HG03280 (cell line): ENCODE results near the gene ZNF451.

Source experiments
- ATAC-seq: cut with Tn5 transposase; IDR thresholded peaks from one replicate; pipeline ENCODE4 v1.9.1; 2021; ENCODE audit warnings: mild to moderate bottlenecking, moderate library complexity; ENCODE audit not compliant: unreplicated experiment

The ZNF451 gene

GRCh38 chr6:57198926-57199636 lies 109.1 kb downstream of the ZNF451 start:
- no peak for ATAC-seq

GRCh38 chr6:57201718-57202117 lies 111.7 kb downstream of the ZNF451 start:
- ATAC-seq: no peak

GRCh38 chr6:57205550-57206328 lies 115.8 kb downstream of the ZNF451 start:
- ATAC-seq: no peak

GRCh38 chr6:57207141-57207540 lies 117.2 kb downstream of the ZNF451 start:
- ATAC-seq: no peak

- no peak for ATAC-seq
Observed at GRCh38 chr6:57207872-57208271, 117.9 kb downstream of the ZNF451 start.

- ATAC-seq: no peak
Observed at GRCh38 chr6:57209030-57209429, 119.0 kb downstream of the ZNF451 start.

DNA sequence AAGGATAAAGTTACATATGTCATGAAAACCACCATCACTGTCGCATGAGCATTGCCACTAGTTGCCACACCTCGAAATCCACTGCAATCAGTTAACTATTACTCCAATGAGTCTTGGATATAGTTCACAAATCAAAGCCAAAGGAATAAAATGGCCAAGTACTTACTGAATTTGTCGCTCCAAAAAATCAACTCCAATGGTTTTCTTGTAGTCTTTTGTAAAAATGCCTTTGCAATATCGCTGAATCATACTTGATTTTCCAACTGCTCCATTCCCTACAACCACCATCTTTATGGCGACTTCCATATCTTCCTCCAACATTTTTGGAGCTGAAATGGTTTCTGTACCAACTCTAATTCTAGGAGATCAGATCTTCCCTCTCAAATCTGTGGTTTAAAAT lies 120.1 kb downstream of the ZNF451 start:
- ATAC-seq: no peak

DNA sequence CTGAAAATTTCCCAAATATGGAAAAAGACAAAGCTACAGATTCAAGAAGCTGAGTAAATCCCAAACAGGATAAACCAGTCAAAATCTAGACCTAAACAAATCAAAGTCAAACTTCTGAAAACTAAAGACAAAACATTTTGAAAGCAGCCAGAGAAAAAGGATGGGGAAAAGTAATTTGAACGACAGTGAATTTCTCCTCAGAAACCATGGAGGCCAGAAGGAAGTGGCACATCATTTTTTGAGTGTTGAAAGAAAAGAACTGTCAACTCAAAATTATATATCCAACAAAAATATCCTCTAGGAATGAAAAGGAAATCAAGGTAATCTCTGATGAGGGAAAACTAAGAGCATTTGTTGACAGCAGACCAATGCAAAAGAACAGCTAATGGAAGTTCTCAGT lies 125.3 kb downstream of the ZNF451 start:
- no peak for ATAC-seq

DNA sequence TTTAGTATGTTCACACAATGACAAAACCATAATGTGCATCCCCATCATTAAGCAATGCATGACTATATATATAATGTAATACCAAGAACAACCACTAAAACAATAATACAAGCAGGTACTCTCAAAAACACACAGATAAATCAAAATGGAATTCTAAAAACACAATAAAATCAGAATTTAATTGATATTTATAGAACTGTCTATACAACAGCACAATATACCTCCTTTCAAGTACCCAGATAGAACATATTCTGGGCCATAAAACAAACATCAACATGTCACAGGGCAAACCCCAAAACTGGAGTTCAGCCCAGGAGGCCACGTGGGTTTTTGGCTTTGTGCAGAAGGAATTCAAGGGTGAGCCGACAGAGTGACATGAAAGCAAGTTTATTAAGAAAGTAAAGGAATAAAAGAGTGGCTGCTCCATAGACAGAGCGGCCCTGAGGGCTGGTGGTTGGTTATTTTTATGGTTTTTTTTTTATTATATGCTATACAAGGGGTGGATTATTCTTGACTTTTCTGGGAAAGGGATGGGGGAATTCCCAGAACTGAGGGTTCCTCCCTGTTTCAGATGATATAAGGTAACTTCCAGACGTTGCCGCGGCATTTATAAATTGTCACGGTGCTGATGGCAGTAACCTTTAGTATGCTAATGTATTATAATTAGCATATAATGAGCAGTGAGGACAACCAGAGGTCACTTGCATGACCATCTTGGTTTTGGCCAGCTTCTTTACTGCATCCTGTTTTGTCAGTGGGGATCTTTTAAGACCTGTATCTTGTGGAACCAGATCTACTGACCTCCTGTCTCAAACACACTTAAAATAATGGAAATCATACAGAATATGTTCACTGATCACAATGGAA lies 126.5 kb downstream of the ZNF451 start:
- ATAC-seq: no peak

DNA sequence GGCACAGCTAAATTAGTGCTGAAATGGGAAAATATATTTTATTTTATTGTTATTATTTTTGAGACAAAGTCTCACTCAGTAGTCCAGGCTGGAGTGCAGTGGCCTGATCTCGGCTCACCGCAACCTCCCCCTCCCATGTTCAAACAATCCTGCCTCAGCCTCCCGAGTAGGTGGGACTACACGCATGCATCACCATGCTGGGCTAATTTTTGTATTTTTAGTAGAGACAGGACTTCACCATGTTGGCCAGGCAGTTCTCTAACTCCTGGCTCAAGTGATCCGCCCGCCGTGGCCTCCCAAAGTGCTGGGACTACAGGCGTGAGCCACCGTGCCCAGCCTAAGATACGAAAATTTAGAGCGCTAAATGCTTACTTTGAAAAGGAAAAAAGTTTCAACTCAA lies 127.3 kb downstream of the ZNF451 start:
- no peak for ATAC-seq
